Uterus (tissue), 4 donors: ENCODE data around the gene GTSE1. TPM values are rescaled to one million over a fixed set of nuclear protein-coding genes. Genes with fewer than 3 reads are reported as not detected.

Experiments used
- DNase-seq, 2 donors: peaks; one replicate each; pipeline ENCODE4 v3.0.0-alpha.2; 2019 to 2020
- H3K27ac ChIP-seq, 2 donors: fragments of 200-600 bp; sonication (generic); 1 replicate in 1 of 2; 2 replicates in 1 of 2; pipeline ENCODE4 v1.5.1; 2016 to 2018
- H3K27me3 ChIP-seq, 2 donors: fragments of 200-600 bp; sonication (generic); one replicate each; pipeline ENCODE4 v1.5.1; 2018 to 2019; ENCODE audit warnings: control low read depth in 1 of 2
- H3K36me3 ChIP-seq, 2 donors: fragments of 200-600 bp; sonication (generic); one replicate each; pipeline ENCODE4 v1.5.1; 2019; ENCODE audit warnings: control low read depth in 1 of 2
- H3K4me1 ChIP-seq, 2 donors: fragments of 200-600 bp; sonication (generic); one replicate each; pipeline ENCODE4 v1.5.1; 2018 to 2019; ENCODE audit warnings: control low read depth in 1 of 2
- H3K4me3 ChIP-seq, 2 donors: fragments of 200-600 bp; sonication (generic); 1 replicate in 1 of 2; 2 replicates in 1 of 2; pipeline ENCODE4 v1.5.1; 2018 to 2019; ENCODE audit warnings: mild to moderate bottlenecking in 1 of 2
- H3K9me3 ChIP-seq, 2 donors: fragments of 200-600 bp; sonication (generic); one replicate each; pipeline ENCODE4 v1.5.1; 2019; ENCODE audit warnings: control low read depth in 1 of 2
- POLR2A ChIP-seq, 2 donors: fragments of 450-650 bp; IDR thresholded peaks; one replicate each; pipeline ENCODE4 v1.6.1; 2016; ENCODE audit warnings: antibody characterized with exemption in 2 of 2, mild to moderate bottlenecking in 1 of 2, moderate library complexity in 1 of 2
- intact Hi-C: fragments of 100-400 bp; cut with DNase I; formaldehyde crosslinking; loops from one replicate; pipeline ENCODE4 v1.15.1; 2023; ENCODE audit warnings: low total_unique reads
- total RNA-seq, 4 donors: library from RNA; depleted of rRNA in 3 of 4; stranded (reverse); fragments of >200 nt in 3 of 4; gene quantifications; one replicate each; pipeline versions ENCODE4 v1.1.0 to v1.2.4, GENCODE V29; 2014 to 2023
- TF ChIP-seq, protein P1 (sequence below), 4 experiments: fragments of 200-600 bp in 2 of 4; fragments of 450-650 bp in 2 of 4; sonication (generic) in 2 of 4; IDR thresholded peaks; one replicate each; pipeline ENCODE4 v1.5.1; 2016 to 2019; ENCODE audit warnings: antibody characterized with exemption in 4 of 4, mild to moderate bottlenecking in 2 of 4, moderate library complexity in 1 of 4
- donor health status: DM: yes; HTN: yes; CAD: no.

Gene GTSE1
- total RNA-seq, 4 donors from 2014 or later: 0.21 to 6.9 TPM; not detected in 2

DNA sequence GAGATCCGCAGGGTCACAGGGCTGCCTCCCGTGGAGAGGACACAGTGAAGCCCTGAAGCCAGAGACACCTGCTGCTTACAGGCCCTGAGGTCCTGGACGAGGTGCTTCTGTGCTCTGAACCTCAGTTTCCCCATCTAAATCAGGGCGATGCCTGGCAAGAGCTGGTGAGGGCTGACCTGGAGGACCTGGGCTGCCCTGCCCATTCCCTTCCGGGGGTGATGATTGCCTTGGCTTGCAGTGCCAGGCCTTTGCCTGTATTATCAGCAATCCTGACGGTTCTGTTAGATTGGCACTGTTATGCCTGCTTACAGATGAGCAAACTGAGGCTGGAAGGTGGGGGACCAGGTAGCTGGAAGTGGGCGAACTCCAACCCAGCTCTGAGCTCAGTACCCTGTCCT is 7.8 kb upstream of the GTSE1 start:
- TF ChIP-seq POLR2A (IDR thresholded peaks at IDR 0.05): no peak
- TF ChIP-seq, protein P1, sequence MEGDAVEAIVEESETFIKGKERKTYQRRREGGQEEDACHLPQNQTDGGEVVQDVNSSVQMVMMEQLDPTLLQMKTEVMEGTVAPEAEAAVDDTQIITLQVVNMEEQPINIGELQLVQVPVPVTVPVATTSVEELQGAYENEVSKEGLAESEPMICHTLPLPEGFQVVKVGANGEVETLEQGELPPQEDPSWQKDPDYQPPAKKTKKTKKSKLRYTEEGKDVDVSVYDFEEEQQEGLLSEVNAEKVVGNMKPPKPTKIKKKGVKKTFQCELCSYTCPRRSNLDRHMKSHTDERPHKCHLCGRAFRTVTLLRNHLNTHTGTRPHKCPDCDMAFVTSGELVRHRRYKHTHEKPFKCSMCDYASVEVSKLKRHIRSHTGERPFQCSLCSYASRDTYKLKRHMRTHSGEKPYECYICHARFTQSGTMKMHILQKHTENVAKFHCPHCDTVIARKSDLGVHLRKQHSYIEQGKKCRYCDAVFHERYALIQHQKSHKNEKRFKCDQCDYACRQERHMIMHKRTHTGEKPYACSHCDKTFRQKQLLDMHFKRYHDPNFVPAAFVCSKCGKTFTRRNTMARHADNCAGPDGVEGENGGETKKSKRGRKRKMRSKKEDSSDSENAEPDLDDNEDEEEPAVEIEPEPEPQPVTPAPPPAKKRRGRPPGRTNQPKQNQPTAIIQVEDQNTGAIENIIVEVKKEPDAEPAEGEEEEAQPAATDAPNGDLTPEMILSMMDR (IDR thresholded peaks at IDR 0.05): no peak
- no peaks in the 10 kb centered on the region for H3K36me3 ChIP-seq
- H3K27ac ChIP-seq: no peak overlapping the region
- no peaks in the 10 kb centered on the region for H3K4me1 ChIP-seq
- intact Hi-C loops: no loop called here
- H3K27me3 ChIP-seq: no peaks in the 10 kb centered on the region
- no peaks in the 10 kb centered on the region for H3K9me3 ChIP-seq
- no peak for DNase-seq
- H3K4me3 ChIP-seq: no peak overlapping the region

DNA sequence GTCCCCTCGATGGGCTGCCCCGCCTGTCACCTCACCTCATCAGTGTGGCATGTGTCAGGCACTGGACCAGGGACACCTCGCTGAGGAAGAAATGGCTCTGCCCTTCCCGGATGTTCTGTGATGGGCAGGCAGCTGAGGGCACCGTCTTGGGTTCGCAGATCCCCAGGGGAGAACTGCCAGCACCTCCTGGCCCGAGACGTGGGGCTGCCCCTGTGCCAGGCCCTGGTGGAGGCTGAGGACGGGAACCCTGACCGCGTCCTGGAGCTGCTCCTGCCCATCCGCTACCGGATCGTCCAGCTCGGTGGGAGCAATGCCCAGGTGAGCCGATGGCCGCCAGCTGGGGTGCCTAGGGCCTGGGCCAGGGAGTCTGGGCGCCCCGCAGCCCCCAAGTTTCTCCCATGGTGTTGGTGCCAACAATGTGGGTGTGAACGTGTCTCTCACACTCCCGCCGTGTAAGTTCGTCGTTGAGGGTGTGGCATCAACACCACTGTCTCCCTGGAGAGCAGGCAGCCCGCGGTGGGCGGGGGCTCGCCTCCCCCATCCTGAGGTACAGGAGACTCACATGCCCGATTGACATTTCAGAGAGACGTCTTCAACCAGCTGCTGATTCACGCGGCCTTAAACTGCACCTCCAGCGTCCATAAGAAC is 7.3 kb upstream of the GTSE1 start:
- no peak overlapping the region for H3K4me3 ChIP-seq
- H3K36me3 ChIP-seq: no peaks in the 10 kb centered on the region
- intact Hi-C loops: no loop called here
- no peaks in the 10 kb centered on the region for H3K9me3 ChIP-seq
- no peak overlapping the region for H3K27ac ChIP-seq
- no peak for DNase-seq
- no peaks in the 10 kb centered on the region for H3K4me1 ChIP-seq
- H3K27me3 ChIP-seq: no peaks in the 10 kb centered on the region
- no peak for TF ChIP-seq POLR2A (IDR thresholded peaks at IDR 0.05)
- TF ChIP-seq, protein P1 (IDR thresholded peaks at IDR 0.05): no peak

DNA sequence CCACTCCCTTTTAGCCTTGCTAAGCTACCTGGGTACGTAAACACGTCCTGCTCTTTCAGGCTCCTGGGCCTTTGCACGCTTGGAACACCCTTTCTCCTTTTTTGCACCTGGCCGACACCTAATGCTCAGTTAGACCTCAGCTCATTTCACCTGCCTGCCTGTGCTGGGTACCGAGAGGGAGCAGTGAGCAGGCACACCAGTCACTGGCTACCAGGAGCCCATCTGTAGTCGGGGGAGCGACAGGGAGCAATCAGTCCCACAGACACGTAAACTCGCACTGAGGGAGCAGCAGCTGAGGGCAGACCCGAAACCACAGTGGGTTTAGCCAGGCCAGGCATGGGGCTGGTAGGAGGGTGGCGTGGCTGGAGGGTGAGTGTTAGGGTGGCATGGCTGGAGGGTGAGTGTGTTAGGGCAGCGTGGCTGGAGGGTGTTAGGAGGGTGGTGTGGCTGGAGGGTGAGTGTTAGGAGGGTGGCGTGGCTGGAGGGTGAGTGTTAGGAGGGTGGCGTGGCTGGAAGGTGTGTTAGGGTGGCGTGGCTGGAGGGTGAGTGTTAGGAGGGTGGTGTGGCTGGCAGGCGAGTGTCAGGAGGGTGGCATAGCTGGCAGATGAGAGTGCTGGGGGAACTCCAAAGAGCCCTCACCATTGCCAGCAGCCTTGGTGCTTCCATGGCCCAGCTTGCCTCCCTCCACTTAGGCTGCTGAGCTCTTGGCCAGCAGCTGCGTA is 6.4 kb upstream of the GTSE1 start:
- no peak overlapping the region for H3K27ac ChIP-seq
- H3K4me1 ChIP-seq: no peaks in the 10 kb centered on the region
- no peaks in the 10 kb centered on the region for H3K9me3 ChIP-seq
- no peak for DNase-seq
- TF ChIP-seq, protein P1 (IDR thresholded peaks at IDR 0.05): no peak
- TF ChIP-seq POLR2A (IDR thresholded peaks at IDR 0.05): no peak
- intact Hi-C loops: no loop called here
- no peaks in the 10 kb centered on the region for H3K36me3 ChIP-seq
- H3K27me3 ChIP-seq: no peaks in the 10 kb centered on the region
- no peak overlapping the region for H3K4me3 ChIP-seq

DNA sequence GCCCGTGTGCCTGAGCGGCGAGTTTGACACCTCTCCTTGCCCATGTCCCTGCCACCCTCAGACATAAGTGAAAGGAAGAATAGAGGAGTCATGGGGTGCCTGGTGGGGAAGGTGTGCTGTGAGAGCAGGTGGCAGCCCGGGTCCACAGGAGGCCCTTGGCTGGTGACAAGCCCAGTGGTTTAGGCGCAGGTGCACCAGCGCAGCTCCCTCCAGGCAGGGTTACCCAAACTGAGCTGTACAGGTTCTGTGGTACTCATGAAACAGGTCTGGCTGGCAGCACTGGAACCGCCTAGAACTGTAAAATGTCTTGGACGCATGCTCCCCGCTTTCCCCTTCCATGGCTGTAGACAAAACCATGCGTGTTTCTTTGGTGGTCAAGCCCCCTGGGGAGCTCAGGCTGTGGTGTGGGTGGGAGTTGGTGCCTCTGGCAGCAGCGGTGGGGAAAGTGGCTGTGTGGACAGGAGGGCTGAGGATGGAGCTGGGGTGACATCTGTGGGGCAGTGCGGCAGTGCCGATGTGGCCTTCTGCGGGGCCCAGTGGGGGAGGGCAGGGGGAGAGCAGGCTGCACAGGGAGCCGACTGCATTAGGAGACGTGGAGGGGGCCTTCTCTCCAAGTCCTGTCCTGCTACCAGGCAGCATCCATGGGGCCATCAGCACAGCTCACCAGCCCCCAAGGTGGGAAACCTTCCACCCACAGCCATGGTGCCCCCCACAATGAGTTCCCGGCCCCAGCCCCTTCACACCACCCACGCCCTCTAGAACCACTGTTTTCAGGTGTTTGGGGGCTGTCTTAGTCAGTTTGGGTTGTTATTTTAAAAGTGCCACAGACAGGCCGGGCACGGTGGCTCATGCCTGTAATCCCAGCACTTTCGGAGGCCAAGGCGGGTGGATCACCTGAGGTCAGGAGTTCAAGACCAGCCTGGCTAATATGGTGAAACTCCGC is 5.6 kb upstream of the GTSE1 start:
- intact Hi-C loops: no loop called here
- Histone ChIP-seq H3K36me3 (no peaks in the 10 kb centered on the region), H3K27me3 (no peaks in the 10 kb centered on the region), H3K27ac (no peak overlapping the region), H3K9me3 (no peaks in the 10 kb centered on the region), H3K4me3 (no peak overlapping the region), H3K4me1 (peaks cover 0 to 3% of the 10 kb centered on the region in 2 donors)
- DNase-seq: no peak
- TF ChIP-seq, protein P1 (IDR thresholded peaks at IDR 0.05): no peak
- no peak for TF ChIP-seq POLR2A (IDR thresholded peaks at IDR 0.05)
